H1 (cell line): ENCODE results near the gene SMAD6. TPM values are rescaled to one million over a fixed set of nuclear protein-coding genes. Genes with fewer than 3 reads are reported as not detected.
A peak's percentile ranks its signal among the peaks of the same experiment; 100 is the strongest.

Experiments used
- CTCF ChIA-PET: fragments of 300-600 bp; sonication (Branson Sonifier 250); formaldehyde crosslinking; loops from one replicate; lab custom pipeline; 2021; ENCODE audit not compliant: partially characterized antibody; lab: Charles Lee
- POLR2A ChIA-PET: fragments of 300-600 bp; sonication (Branson Sonifier 250); formaldehyde crosslinking; loops from one replicate; lab custom pipeline; 2021; ENCODE audit warnings: inconsistent platforms; ENCODE audit not compliant: partially characterized antibody; lab: Charles Lee
- DNase-seq, 2 experiments: peaks; one replicate each; pipeline versions ENCODE4 v3.0.0 to v3.0.0-alpha.2; 2010 to 2022; ENCODE audit warnings: low spot score in 2 of 2, low read depth in 1 of 2, mixed read lengths in 1 of 2
- FAIRE-seq: peaks from 2 replicates; lab custom pipeline; 2011; peaks lifted over from hg19 to GRCh38; lab: Jason Lieb, UNC
- H2AFZ ChIP-seq: 2 replicates; pipeline ENCODE4 v1.8.1; 2012; ENCODE audit warnings: low read length, inconsistent platforms
- H2AK5ac ChIP-seq: 2 replicates; pipeline ENCODE4 v1.6.1; 2013; ENCODE audit warnings: low read depth, low read length
- H2BK120ac ChIP-seq: replicated peaks from 2 replicates; pipeline ENCODE3; 2013; ENCODE audit warnings: low read depth, low read length, inconsistent platforms
- H2BK12ac ChIP-seq: 2 replicates; pipeline ENCODE4 v1.6.1; 2013; ENCODE audit warnings: low read depth, low read length
- H2BK15ac ChIP-seq: 2 replicates; pipeline ENCODE4 v1.6.1; 2013; ENCODE audit warnings: low read length
- H2BK20ac ChIP-seq: 2 replicates; pipeline ENCODE4 v1.6.1; 2013; ENCODE audit warnings: low read length
- H2BK5ac ChIP-seq: 2 replicates; pipeline ENCODE4 v1.6.1; 2013; ENCODE audit warnings: low read depth, low read length
- H3K14ac ChIP-seq: 2 replicates; pipeline ENCODE4 v1.6.1; 2013; ENCODE audit warnings: inconsistent platforms; ENCODE audit not compliant: insufficient read length
- H3K18ac ChIP-seq: 2 replicates; pipeline ENCODE4 v1.6.1; 2013; ENCODE audit warnings: low read length; ENCODE audit errors: extremely low read depth
- H3K23ac ChIP-seq: 2 replicates; pipeline ENCODE4 v1.6.1; 2013; ENCODE audit warnings: inconsistent platforms; ENCODE audit not compliant: insufficient read length
- H3K23me2 ChIP-seq: 2 replicates; pipeline ENCODE4 v1.6.1; 2013; ENCODE audit warnings: low read depth, low read length
- H3K27ac ChIP-seq: 2 replicates; pipeline ENCODE4 v1.6.1; 2011; ENCODE audit warnings: low read depth, low read length, inconsistent platforms
- H3K27me3 ChIP-seq, 4 experiments: replicated peaks in 1 of 4; 1 replicate in 1 of 4; 2 replicates in 3 of 4; pipeline versions ENCODE4 v1.6.1 to v1.8.1; 2011 to 2013; ENCODE audit warnings: low read length in 3 of 4, mild to moderate bottlenecking in 3 of 4, inconsistent platforms in 2 of 4, mixed read lengths in 2 of 4, moderate library complexity in 1 of 4; ENCODE audit not compliant: control insufficient read depth in 3 of 4, insufficient read depth in 3 of 4; ENCODE audit errors: extremely low read depth in 1 of 4
- H3K36me3 ChIP-seq, 4 experiments: 2 replicates each; pipeline versions ENCODE4 v1.6.1 to v1.8.1; 2011 to 2013; ENCODE audit warnings: mild to moderate bottlenecking in 4 of 4, low read length in 3 of 4, moderate library complexity in 2 of 4, control low read depth in 1 of 4, inconsistent platforms in 1 of 4; ENCODE audit not compliant: insufficient read depth in 4 of 4, control insufficient read depth in 2 of 4
- H3K4ac ChIP-seq: replicated peaks from 2 replicates; pipeline ENCODE3; 2013; ENCODE audit warnings: low read length, low read depth, mixed read lengths, inconsistent platforms; ENCODE audit not compliant: insufficient read length
- H3K4me1 ChIP-seq, 4 experiments: replicated peaks in 1 of 4; 1 replicate in 1 of 4; 2 replicates in 3 of 4; pipeline versions ENCODE4 v1.6.1 to v1.8.1; 2011 to 2013; ENCODE audit warnings: low read length in 3 of 4, inconsistent platforms in 2 of 4, mixed read lengths in 1 of 4; ENCODE audit not compliant: insufficient read depth in 4 of 4, control insufficient read depth in 3 of 4
- H3K4me2 ChIP-seq, 2 experiments: 2 replicates each; pipeline versions ENCODE4 v1.6.1 to v1.8.1; 2011 to 2013; ENCODE audit warnings: low read depth in 2 of 2, low read length in 2 of 2, control low read depth in 1 of 2, inconsistent platforms in 1 of 2, mild to moderate bottlenecking in 1 of 2; ENCODE audit not compliant: insufficient read depth in 1 of 2
- H3K4me3 ChIP-seq, 4 experiments: fragments of 200-600, 300-600 bp in 1 of 4; sonication (generic), shearing (Covaris generic), sonication (Bioruptor Twin) in 1 of 4; 2 replicates each; pipeline versions ENCODE4 v1.5.1 to v1.8.1; 2011 to 2016; ENCODE audit warnings: low read length in 4 of 4, low read depth in 3 of 4, control low read depth in 2 of 4, inconsistent platforms in 2 of 4, mild to moderate bottlenecking in 2 of 4, mixed read lengths in 1 of 4, moderate library complexity in 1 of 4; ENCODE audit not compliant: insufficient read depth in 2 of 4; ENCODE audit errors: extremely low read depth in 1 of 4
- H3K56ac ChIP-seq: replicated peaks from 2 replicates; pipeline ENCODE3; 2013; ENCODE audit warnings: low read depth, mild to moderate bottlenecking, mixed read lengths, low read length, inconsistent platforms; ENCODE audit not compliant: insufficient read length
- H3K79me1 ChIP-seq: 2 replicates; pipeline ENCODE4 v1.6.1; 2013; ENCODE audit warnings: low read depth, low read length, control low read depth
- H3K79me2 ChIP-seq, 2 experiments: 2 replicates each; pipeline versions ENCODE4 v1.6.1 to v1.8.1; 2012 to 2013; ENCODE audit warnings: low read length in 2 of 2, mild to moderate bottlenecking in 2 of 2, inconsistent platforms in 1 of 2; ENCODE audit not compliant: insufficient read depth in 2 of 2, control insufficient read depth in 1 of 2
- H3K9ac ChIP-seq, 4 experiments: replicated peaks in 1 of 4; 1 replicate in 1 of 4; 2 replicates in 3 of 4; pipeline versions ENCODE4 v1.6.1 to v1.8.1; 2011 to 2013; ENCODE audit warnings: low read depth in 3 of 4, low read length in 3 of 4, control low read depth in 2 of 4, mild to moderate bottlenecking in 2 of 4, moderate library complexity in 2 of 4, inconsistent platforms in 1 of 4; ENCODE audit errors: extremely low read depth in 1 of 4
- H3K9me3 ChIP-seq, 2 experiments: 2 replicates each; pipeline versions ENCODE4 v1.6.1 to v1.8.1; 2012 to 2013; ENCODE audit warnings: mild to moderate bottlenecking in 2 of 2, moderate library complexity in 2 of 2, control low read depth in 1 of 2, inconsistent platforms in 1 of 2, low read depth in 1 of 2, low read length in 1 of 2, mixed read lengths in 1 of 2; ENCODE audit not compliant: insufficient read depth in 2 of 2
- H4K20me1 ChIP-seq, 2 experiments: replicated peaks in 1 of 2; 2 replicates each; pipeline versions ENCODE3 to v1.8.1; 2011 to 2013; ENCODE audit warnings: inconsistent platforms in 2 of 2, low read length in 2 of 2, mild to moderate bottlenecking in 1 of 2; ENCODE audit not compliant: insufficient read depth in 2 of 2, control insufficient read depth in 1 of 2
- H4K5ac ChIP-seq: 2 replicates; pipeline ENCODE4 v1.6.1; 2013; ENCODE audit warnings: low read length, low read depth, mixed read lengths, inconsistent platforms; ENCODE audit not compliant: insufficient read length
- H4K8ac ChIP-seq: 2 replicates; pipeline ENCODE4 v1.8.0; 2013; ENCODE audit warnings: mild to moderate bottlenecking, moderate library complexity, low read length, inconsistent platforms; ENCODE audit not compliant: insufficient read depth; ENCODE audit errors: extremely low read depth
- H4K91ac ChIP-seq: replicated peaks from 2 replicates; pipeline ENCODE3; 2013; ENCODE audit warnings: low read length, mixed read lengths, inconsistent platforms; ENCODE audit not compliant: insufficient read length
- CBX5 ChIP-seq: fragments of 300-800, 300-1000 bp; sonication (generic); IDR thresholded peaks from 2 replicates; pipeline ENCODE4 v1.7.1; 2016; ENCODE audit warnings: antibody characterized with exemption, low read length, low read depth
- CHD1 ChIP-seq: IDR thresholded peaks from 2 replicates; pipeline ENCODE4 v1.6.1; 2012; ENCODE audit warnings: low read depth, low read length, improper control_type of control experiment
- CHD2 ChIP-seq: IDR thresholded peaks from 2 replicates; pipeline ENCODE4 v1.6.1; 2012; ENCODE audit warnings: low read length, improper control_type of control experiment
- EZH2 ChIP-seq: fragments of 200-600 bp; sonication (generic); IDR thresholded peaks from 2 replicates; pipeline ENCODE4 v1.7.1; 2012; ENCODE audit warnings: low read depth, mild to moderate bottlenecking, moderate library complexity, low read length, inconsistent platforms; ENCODE audit not compliant: severe bottlenecking
- JUN ChIP-seq: IDR thresholded peaks from 2 replicates; pipeline ENCODE4 v1.6.1; 2011; ENCODE audit warnings: low read depth, mild to moderate bottlenecking, improper control_type of control experiment, low read length
- JUND ChIP-seq: IDR thresholded peaks from 2 replicates; pipeline ENCODE4 v1.6.1; 2011; ENCODE audit warnings: mild to moderate bottlenecking, improper control_type of control experiment, low read length
- KDM5A ChIP-seq: fragments of 200-600 bp; IDR thresholded peaks from 2 replicates; pipeline ENCODE4 v1.7.1; 2012; ENCODE audit warnings: mild to moderate bottlenecking, low read length, inconsistent platforms, mixed read lengths
- POLR2A ChIP-seq, 2 experiments: IDR thresholded peaks; 1 replicate in 1 of 2; 2 replicates in 1 of 2; pipeline ENCODE4 v1.6.1; 2011; ENCODE audit warnings: low read depth in 2 of 2, low read length in 2 of 2, mild to moderate bottlenecking in 2 of 2; ENCODE audit errors: control extremely low read depth in 1 of 2
- SAP30 ChIP-seq: fragments of 300-600 bp; sonication (generic); IDR thresholded peaks from 2 replicates; pipeline ENCODE4 v1.7.1; 2012; ENCODE audit warnings: low read length, moderate library complexity, mild to moderate bottlenecking, inconsistent platforms; ENCODE audit not compliant: insufficient read depth, insufficient replicate concordance
- SP1 ChIP-seq: IDR thresholded peaks from 2 replicates; pipeline ENCODE4 v1.6.1; 2011; ENCODE audit warnings: low read depth, low read length
- TCF12 ChIP-seq: IDR thresholded peaks from 2 replicates; pipeline ENCODE4 v1.6.1; 2011; ENCODE audit warnings: low read depth, mild to moderate bottlenecking, low read length
- TEAD4 ChIP-seq: IDR thresholded peaks from 2 replicates; pipeline ENCODE4 v1.6.1; 2012; ENCODE audit warnings: low read depth, low read length, inconsistent platforms, mixed read lengths
- ZNF274 ChIP-seq: IDR thresholded peaks from 2 replicates; pipeline ENCODE4 v1.7.0; 2012; ENCODE audit warnings: low read length, borderline replicate concordance; ENCODE audit errors: extremely low read depth
- WGBS, 2 experiments: shearing (Covaris generic) in 1 of 2; methylation state at CpG; one replicate each; pipeline versions ENCODE4 v1.1.6 to v1.1.7; 2013 to 2015; ENCODE audit warnings: low lambda C conversion rate in 2 of 2, mixed read lengths in 2 of 2, inconsistent platforms in 1 of 2, low coverage in 1 of 2, missing lambda C conversion rate in 1 of 2; ENCODE audit not compliant: insufficient replicate concordance in 2 of 2, insufficient coverage in 1 of 2, insufficient read length in 1 of 2; ENCODE audit errors: extremely low coverage in 1 of 2, missing lambda C conversion rate in 1 of 2; 5-methylcytosine and 5-hydroxymethylcytosine counted together
- polyA plus RNA-seq, 7 experiments: library from polyadenylated mRNA; depleted of rRNA in 3 of 7; stranded (reverse) in 5 of 7; unstranded in 2 of 7; fragments of >200 nt in 5 of 7; fragments of 200-250 nt in 2 of 7; gene quantifications; 1 replicate in 5 of 7; 2 replicates in 1 of 7; 4 replicates in 1 of 7; pipeline versions ENCODE4 v1.2.1 to v1.2.3, GENCODE V29; 2011 to 2013; ENCODE audit warnings: missing spikeins in 2 of 7, mixed read lengths in 2 of 7
- total RNA-seq: library from RNA; stranded (reverse); fragmentation: NEBNext Ultra II Directional; extraction: Animal tissue kit (Norgen Biotek cat#: 25700); gene quantifications from 2 replicates; pipeline ENCODE4 v1.2.1, GENCODE V29; 2021
- TF ChIP-seq, protein P1 (sequence below): IDR thresholded peaks from 2 replicates; pipeline ENCODE4 v1.6.1; 2012; ENCODE audit warnings: inconsistent platforms

The SMAD6 gene
- total and polyA plus RNA-seq, 2 of the 8 experiments (the other 6 are each of a cell fraction or from before 2014, with no cell fraction given): 1.8 to 7.0 TPM

DNA sequence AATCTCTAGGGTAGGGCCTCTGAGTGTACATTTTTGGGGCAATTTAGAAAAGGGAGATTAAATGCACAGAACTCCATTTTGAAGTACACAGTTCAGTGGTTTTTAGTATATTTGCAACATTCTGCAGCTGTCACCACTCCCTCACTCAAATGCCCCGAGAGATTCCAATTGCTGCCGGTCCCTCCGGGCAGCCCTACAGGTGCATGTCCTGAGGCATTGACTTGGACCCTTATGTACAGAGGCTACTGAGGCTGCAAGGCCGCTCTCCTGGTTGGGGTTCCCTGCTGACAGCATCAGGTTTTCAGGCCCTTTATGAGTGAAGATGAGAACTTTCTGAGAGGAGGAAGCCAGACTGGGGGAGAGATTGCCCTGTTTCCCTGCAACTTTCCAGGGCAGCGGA, 39.6 kb downstream of the SMAD6 start:
- H3K23me2 ChIP-seq: no peaks in the 10 kb centered on the region
- no peak overlapping the region for H3K4me3 ChIP-seq
- 94% methylated on average over 5 of the region's 5 CpGs; no CpG with 5 or more reads in 1 of the 2 experiments for WGBS, 2 experiments
- H4K91ac ChIP-seq: no peak overlapping the region
- H3K27ac ChIP-seq: no peak overlapping the region
- CTCF ChIA-PET: interaction anchor here (0.7 to 1.9 kb wide), 4 partner anchors 7 to 50 kb away, joined by 3 to 5 read pairs (median 4); no protein-coding TSS in a partner anchor
- peaks cover 3 to 20% (median 10%) of the 10 kb centered on the region in 4 experiments for H3K4me1 ChIP-seq
- H3K4ac ChIP-seq: no peak overlapping the region
- 0 out of 2 replicates have a peak overlapping the region, but pooled peaks have one; percentile 24 for H2BK5ac ChIP-seq
- peak overlapping the region; percentile 19; the same call in 1 of the 2 replicates for H3K18ac ChIP-seq
- H3K56ac ChIP-seq: no peak overlapping the region
- no peak overlapping the region for H3K4me2 ChIP-seq
- H2BK15ac ChIP-seq: no peak overlapping the region
- H2BK12ac ChIP-seq: no peak overlapping the region
- no peak overlapping the region for H4K5ac ChIP-seq
- POLR2A ChIA-PET: no interaction called here
- no peak overlapping the region for H2AK5ac ChIP-seq
- H3K79me1 ChIP-seq: 0 out of 2 replicates have a peak, but pooled peaks cover 2% of the 10 kb centered on the region
- TF ChIP-seq, protein P1, sequence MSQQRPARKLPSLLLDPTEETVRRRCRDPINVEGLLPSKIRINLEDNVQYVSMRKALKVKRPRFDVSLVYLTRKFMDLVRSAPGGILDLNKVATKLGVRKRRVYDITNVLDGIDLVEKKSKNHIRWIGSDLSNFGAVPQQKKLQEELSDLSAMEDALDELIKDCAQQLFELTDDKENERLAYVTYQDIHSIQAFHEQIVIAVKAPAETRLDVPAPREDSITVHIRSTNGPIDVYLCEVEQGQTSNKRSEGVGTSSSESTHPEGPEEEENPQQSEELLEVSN: no peak
- TF ChIP-seq EZH2 (no peak), CHD2 (no peak), SAP30 (no peak), JUN (no peak), CBX5 (no peak), ZNF274 (no peak), JUND (no peak), POLR2A (IDR thresholded peaks at IDR 0.05; ENCODE audit: control extremely low read depth in 1 of 2, low read depth in 2 of 2, low read length in 2 of 2) (no peak), SP1 (no peak), TCF12 (no peak), TEAD4 (no peak), KDM5A (no peak), CHD1 (no peak)
- TF ChIP-seq, all 59 proteins: peak for 0
- no peak overlapping the region for H2BK20ac ChIP-seq
- H3K9ac ChIP-seq: no peak overlapping the region
- no peak overlapping the region for H2AFZ ChIP-seq
- FAIRE-seq: no peak
- H3K9me3 ChIP-seq: no peaks in the 10 kb centered on the region
- no peak for DNase-seq
- no peak overlapping the region for H2BK120ac ChIP-seq
- no peak overlapping the region for H3K14ac ChIP-seq
- no peak overlapping the region for H3K23ac ChIP-seq
- no peaks in the 10 kb centered on the region for H3K27me3 ChIP-seq
- no peaks in the 10 kb centered on the region for H4K20me1 ChIP-seq
- H3K79me2 ChIP-seq: no peaks in the 10 kb centered on the region
- no peaks in the 10 kb centered on the region for H3K36me3 ChIP-seq
- no peak overlapping the region for H4K8ac ChIP-seq
